ENCODE measurements around the gene HHIP. TPM values are rescaled to one million over a fixed set of nuclear protein-coding genes. Genes with fewer than 3 reads are reported as not detected.

HHIP gene
- total RNA-seq, 1 experiment from 2014 or later: 0.28 TPM

DNA sequence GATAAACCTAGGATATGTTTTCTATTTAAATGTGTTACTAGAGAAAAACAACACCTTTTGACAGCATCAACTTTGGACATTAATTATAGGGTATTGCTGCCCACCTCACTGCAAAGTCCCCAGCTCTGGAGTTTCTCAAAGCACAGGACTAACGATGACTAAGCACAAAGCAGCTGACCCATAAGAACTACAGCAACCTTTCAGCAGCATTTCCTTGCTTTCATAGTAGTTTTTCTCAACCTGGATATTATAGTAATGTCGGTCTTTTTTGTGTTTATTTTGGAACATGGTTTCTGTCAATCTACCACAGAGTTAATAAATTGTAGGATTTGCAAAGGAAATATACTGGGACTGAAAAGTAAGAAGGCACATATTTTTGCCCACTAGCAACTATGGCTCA is 21.5 kb downstream of the HHIP start:
- no peak for DNase-seq (ENCODE audit: low spot score)
- Histone ChIP-seq H3K4me3 (ENCODE audit: low read depth, low read length, poor library complexity, severe bottlenecking) (no peak overlapping the region), H3K4me1 (ENCODE audit: insufficient read depth, low read length, poor library complexity, severe bottlenecking) (no peaks in the 10 kb centered on the region), H3K27me3 (replicated peaks; ENCODE audit: insufficient read depth, low read depth, low read length, poor library complexity) (no peaks in the 10 kb centered on the region), H3K27ac (ENCODE audit: low read depth, low read length, poor library complexity, severe bottlenecking) (no peak overlapping the region), H3K36me3 (ENCODE audit: insufficient read depth, low read length, poor library complexity, severe bottlenecking) (no peaks in the 10 kb centered on the region), H3K9me3 (ENCODE audit: low read depth, low read length, poor library complexity, severe bottlenecking) (no peaks in the 10 kb centered on the region)
- ChIA-PET POLR2A (ENCODE audit: low non-redundant PET) (no interaction called here), CTCF (no interaction called here)
- intact Hi-C loops (cut with micrococcal nuclease; ENCODE audit: unreplicated experiment): no loop called here
- TF ChIP-seq, protein P1, sequence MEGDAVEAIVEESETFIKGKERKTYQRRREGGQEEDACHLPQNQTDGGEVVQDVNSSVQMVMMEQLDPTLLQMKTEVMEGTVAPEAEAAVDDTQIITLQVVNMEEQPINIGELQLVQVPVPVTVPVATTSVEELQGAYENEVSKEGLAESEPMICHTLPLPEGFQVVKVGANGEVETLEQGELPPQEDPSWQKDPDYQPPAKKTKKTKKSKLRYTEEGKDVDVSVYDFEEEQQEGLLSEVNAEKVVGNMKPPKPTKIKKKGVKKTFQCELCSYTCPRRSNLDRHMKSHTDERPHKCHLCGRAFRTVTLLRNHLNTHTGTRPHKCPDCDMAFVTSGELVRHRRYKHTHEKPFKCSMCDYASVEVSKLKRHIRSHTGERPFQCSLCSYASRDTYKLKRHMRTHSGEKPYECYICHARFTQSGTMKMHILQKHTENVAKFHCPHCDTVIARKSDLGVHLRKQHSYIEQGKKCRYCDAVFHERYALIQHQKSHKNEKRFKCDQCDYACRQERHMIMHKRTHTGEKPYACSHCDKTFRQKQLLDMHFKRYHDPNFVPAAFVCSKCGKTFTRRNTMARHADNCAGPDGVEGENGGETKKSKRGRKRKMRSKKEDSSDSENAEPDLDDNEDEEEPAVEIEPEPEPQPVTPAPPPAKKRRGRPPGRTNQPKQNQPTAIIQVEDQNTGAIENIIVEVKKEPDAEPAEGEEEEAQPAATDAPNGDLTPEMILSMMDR (conservative IDR thresholded peaks at IDR 0.05; ENCODE audit: low read depth, low read length): no peak
- no peak for TF ChIP-seq EZH2 (IDR thresholded peaks at IDR 0.05; ENCODE audit: borderline replicate concordance, low read depth, low read length, poor library complexity, severe bottlenecking)
- BruUV-seq (replicated peaks): no TSS peak

DNA sequence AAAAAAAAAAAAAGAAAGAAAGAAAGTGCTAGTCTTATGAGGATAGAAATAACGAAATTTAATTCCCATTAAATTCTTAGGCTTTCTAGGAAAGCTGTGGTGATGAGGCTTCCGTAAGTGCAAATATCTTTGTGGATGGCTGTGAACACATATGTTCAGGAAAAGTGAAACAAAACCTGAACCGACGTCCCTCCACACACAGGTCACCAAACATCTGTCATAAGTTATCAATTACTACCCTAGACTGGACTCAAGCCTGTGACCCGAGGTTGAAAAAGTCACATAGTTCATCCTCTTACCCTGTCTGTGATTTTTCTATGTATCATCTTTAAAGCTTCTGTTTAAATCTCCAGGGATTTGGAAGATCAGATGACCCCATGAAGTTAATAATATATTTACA is 24.8 kb downstream of the HHIP start:
- TF ChIP-seq, protein P1 (conservative IDR thresholded peaks at IDR 0.05; ENCODE audit: low read depth, low read length): no peak
- no peak for TF ChIP-seq EZH2 (IDR thresholded peaks at IDR 0.05; ENCODE audit: borderline replicate concordance, low read depth, low read length, poor library complexity, severe bottlenecking)
- no peaks in the 10 kb centered on the region for H3K27me3 ChIP-seq (replicated peaks; ENCODE audit: insufficient read depth, low read depth, low read length, poor library complexity)
- H3K4me1 ChIP-seq (ENCODE audit: insufficient read depth, low read length, poor library complexity, severe bottlenecking): no peaks in the 10 kb centered on the region
- ChIA-PET CTCF (no interaction called here), POLR2A (ENCODE audit: low non-redundant PET) (no interaction called here)
- no peak for DNase-seq (ENCODE audit: low spot score)
- no peak overlapping the region for H3K27ac ChIP-seq (ENCODE audit: low read depth, low read length, poor library complexity, severe bottlenecking)
- H3K9me3 ChIP-seq (ENCODE audit: low read depth, low read length, poor library complexity, severe bottlenecking): no peaks in the 10 kb centered on the region
- no peak overlapping the region for H3K4me3 ChIP-seq (ENCODE audit: low read depth, low read length, poor library complexity, severe bottlenecking)
- no TSS peak for BruUV-seq (replicated peaks)
- no peaks in the 10 kb centered on the region for H3K36me3 ChIP-seq (ENCODE audit: insufficient read depth, low read length, poor library complexity, severe bottlenecking)
- intact Hi-C loops (cut with micrococcal nuclease; ENCODE audit: unreplicated experiment): no loop called here

DNA sequence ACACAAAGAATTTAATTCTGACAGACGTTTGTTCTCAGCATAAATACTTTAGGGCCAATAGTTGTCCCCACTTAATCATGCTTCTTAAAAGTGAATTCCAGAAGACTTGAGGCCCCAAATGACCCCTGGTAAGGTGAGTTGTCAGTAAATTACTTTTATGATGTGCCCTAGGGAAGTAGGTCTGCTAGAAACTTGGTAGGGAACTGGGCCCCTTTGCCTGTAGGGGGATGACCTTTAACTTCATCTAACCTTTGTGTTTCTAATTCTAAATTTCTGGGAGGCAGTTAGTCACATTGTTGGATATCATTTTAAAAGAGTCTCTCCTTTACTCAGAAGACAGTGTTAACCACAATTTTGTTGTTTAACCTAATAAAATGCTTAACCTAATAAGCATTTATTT is 28.8 kb downstream of the HHIP start:
- H3K27ac ChIP-seq (ENCODE audit: low read depth, low read length, poor library complexity, severe bottlenecking): no peak overlapping the region
- intact Hi-C loops (cut with micrococcal nuclease; ENCODE audit: unreplicated experiment): no loop called here
- no peaks in the 10 kb centered on the region for H3K4me1 ChIP-seq (ENCODE audit: insufficient read depth, low read length, poor library complexity, severe bottlenecking)
- H3K27me3 ChIP-seq (replicated peaks; ENCODE audit: insufficient read depth, low read depth, low read length, poor library complexity): no peaks in the 10 kb centered on the region
- no peaks in the 10 kb centered on the region for H3K9me3 ChIP-seq (ENCODE audit: low read depth, low read length, poor library complexity, severe bottlenecking)
- no peak for DNase-seq (ENCODE audit: low spot score)
- CTCF ChIA-PET: no interaction called here
- no peaks in the 10 kb centered on the region for H3K36me3 ChIP-seq (ENCODE audit: insufficient read depth, low read length, poor library complexity, severe bottlenecking)
- no peak for TF ChIP-seq EZH2 (IDR thresholded peaks at IDR 0.05; ENCODE audit: borderline replicate concordance, low read depth, low read length, poor library complexity, severe bottlenecking)
- TF ChIP-seq, protein P1 (conservative IDR thresholded peaks at IDR 0.05; ENCODE audit: low read depth, low read length): no peak
- POLR2A ChIA-PET (ENCODE audit: low non-redundant PET): no interaction called here
- no peak overlapping the region for H3K4me3 ChIP-seq (ENCODE audit: low read depth, low read length, poor library complexity, severe bottlenecking)
- no TSS peak for BruUV-seq (replicated peaks)

Measured in A673 (cell line).